ENCODE data around the gene ZHX3. TPM values are rescaled to one million over a fixed set of nuclear protein-coding genes. Genes with fewer than 3 reads are reported as not detected.

Gene ZHX3
- total and polyA plus RNA-seq, 2 of the 13 experiments (the other 11 are each of a cell fraction or from before 2014, with no cell fraction given) = 8.4 to 11.7 TPM

DNA sequence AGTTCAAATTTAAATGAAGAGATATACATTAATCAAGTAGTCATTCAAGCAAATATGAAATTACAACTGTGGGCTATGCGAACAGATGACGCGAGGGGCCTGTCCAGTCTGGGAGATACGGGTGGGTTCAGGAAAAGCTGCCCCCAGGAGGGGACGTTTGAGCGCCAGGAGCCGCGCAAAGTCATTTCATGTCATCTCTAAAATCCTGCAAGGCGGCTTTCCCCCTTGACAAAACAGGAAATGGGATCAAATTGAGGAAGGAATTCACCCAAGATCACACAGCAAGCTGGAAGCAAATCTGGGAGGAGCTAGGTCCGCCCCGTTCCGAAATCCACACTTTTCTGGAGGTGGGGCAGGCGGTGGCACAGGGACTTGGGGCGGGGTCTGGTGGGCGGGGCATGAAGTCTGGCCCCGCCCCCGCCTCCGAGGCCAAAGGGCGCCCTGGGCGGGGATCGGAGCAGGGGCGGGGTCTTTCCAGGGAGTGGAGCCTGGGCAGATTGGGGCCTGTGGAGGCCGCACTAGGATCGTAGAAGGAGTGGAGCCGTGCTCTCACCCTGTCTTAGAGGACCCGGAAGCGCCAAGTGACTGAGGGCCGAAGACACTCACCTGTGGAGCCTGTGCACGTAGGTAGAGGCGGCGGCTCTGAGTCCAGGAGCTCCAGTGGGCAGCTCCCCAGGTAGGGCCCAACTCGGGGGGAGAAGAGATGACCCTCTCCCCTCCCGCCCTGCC is 23.0 kb upstream of the ZHX3 start, which contains the start of gene LPIN3 (continued):
- TF ChIP-seq, protein P1, sequence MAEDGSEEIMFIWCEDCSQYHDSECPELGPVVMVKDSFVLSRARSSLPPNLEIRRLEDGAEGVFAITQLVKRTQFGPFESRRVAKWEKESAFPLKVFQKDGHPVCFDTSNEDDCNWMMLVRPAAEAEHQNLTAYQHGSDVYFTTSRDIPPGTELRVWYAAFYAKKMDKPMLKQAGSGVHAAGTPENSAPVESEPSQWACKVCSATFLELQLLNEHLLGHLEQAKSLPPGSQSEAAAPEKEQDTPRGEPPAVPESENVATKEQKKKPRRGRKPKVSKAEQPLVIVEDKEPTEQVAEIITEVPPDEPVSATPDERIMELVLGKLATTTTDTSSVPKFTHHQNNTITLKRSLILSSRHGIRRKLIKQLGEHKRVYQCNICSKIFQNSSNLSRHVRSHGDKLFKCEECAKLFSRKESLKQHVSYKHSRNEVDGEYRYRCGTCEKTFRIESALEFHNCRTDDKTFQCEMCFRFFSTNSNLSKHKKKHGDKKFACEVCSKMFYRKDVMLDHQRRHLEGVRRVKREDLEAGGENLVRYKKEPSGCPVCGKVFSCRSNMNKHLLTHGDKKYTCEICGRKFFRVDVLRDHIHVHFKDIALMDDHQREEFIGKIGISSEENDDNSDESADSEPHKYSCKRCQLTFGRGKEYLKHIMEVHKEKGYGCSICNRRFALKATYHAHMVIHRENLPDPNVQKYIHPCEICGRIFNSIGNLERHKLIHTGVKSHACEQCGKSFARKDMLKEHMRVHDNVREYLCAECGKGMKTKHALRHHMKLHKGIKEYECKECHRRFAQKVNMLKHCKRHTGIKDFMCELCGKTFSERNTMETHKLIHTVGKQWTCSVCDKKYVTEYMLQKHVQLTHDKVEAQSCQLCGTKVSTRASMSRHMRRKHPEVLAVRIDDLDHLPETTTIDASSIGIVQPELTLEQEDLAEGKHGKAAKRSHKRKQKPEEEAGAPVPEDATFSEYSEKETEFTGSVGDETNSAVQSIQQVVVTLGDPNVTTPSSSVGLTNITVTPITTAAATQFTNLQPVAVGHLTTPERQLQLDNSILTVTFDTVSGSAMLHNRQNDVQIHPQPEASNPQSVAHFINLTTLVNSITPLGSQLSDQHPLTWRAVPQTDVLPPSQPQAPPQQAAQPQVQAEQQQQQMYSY (CRISPR knock-in tag; IDR thresholded peaks at IDR 0.05) = peak; percentile 85
- peak; percentile 93 for TF ChIP-seq ZNF501 (CRISPR knock-in tag; IDR thresholded peaks at IDR 0.05)
- no peak; the same call in 1 of the 2 replicates for TF ChIP-seq ZSCAN30 (CRISPR knock-in tag; IDR thresholded peaks at IDR 0.05)
- peak; percentile 56; the same call in 1 of the 2 replicates for TF ChIP-seq ZGPAT (CRISPR knock-in tag; IDR thresholded peaks at IDR 0.05)
- no peak for TF ChIP-seq SATB2 (CRISPR knock-in tag; IDR thresholded peaks at IDR 0.05)
- TF ChIP-seq ZNF816 (CRISPR knock-in tag; IDR thresholded peaks at IDR 0.05; ENCODE audit: borderline replicate concordance) = peak; percentile 81; the same call in 1 of the 2 replicates
- TF ChIP-seq ZNF484 (CRISPR knock-in tag; IDR thresholded peaks at IDR 0.05; ENCODE audit: borderline replicate concordance, low read depth) = no peak
- TF ChIP-seq, protein P2, sequence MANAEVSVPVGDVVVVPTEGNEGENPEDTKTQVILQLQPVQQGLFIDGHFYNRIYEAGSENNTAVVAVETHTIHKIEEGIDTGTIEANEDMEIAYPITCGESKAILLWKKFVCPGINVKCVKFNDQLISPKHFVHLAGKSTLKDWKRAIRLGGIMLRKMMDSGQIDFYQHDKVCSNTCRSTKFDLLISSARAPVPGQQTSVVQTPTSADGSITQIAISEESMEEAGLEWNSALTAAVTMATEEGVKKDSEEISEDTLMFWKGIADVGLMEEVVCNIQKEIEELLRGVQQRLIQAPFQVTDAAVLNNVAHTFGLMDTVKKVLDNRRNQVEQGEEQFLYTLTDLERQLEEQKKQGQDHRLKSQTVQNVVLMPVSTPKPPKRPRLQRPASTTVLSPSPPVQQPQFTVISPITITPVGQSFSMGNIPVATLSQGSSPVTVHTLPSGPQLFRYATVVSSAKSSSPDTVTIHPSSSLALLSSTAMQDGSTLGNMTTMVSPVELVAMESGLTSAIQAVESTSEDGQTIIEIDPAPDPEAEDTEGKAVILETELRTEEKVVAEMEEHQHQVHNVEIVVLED (CRISPR knock-in tag; IDR thresholded peaks at IDR 0.05; ENCODE audit: borderline replicate concordance) = peak; percentile 44; the same call in 1 of the 2 replicates
- TF ChIP-seq ZNF646 (CRISPR knock-in tag; IDR thresholded peaks at IDR 0.05) = 0 out of 2 replicates have a peak, but pooled peaks have one; percentile 40
- 0 out of 2 replicates have a peak, but pooled peaks have one; percentile 58 for TF ChIP-seq ZNF251 (CRISPR knock-in tag; IDR thresholded peaks at IDR 0.05)
- peak; percentile 42 for TF ChIP-seq YY1 (IDR thresholded peaks at IDR 0.05; ENCODE audit: insufficient read depth, insufficient replicate concordance, low read depth, low read length)
- TF ChIP-seq, protein P3, sequence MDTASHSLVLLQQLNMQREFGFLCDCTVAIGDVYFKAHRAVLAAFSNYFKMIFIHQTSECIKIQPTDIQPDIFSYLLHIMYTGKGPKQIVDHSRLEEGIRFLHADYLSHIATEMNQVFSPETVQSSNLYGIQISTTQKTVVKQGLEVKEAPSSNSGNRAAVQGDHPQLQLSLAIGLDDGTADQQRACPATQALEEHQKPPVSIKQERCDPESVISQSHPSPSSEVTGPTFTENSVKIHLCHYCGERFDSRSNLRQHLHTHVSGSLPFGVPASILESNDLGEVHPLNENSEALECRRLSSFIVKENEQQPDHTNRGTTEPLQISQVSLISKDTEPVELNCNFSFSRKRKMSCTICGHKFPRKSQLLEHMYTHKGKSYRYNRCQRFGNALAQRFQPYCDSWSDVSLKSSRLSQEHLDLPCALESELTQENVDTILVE (CRISPR knock-in tag; IDR thresholded peaks at IDR 0.05) = 0 out of 2 replicates have a peak, but pooled peaks have one; percentile 43
